Fibroblast of pulmonary artery (primary cell): ENCODE data around the gene DCTN3.

ENCODE experiments used
- DNase-seq: peaks from one replicate; pipeline ENCODE4 v3.0.0-alpha.2; 2010; ENCODE audit warnings: low read depth
- H3K4me3 ChIP-seq: replicated peaks from 2 replicates; pipeline ENCODE4 v1.5.1; 2011; ENCODE audit warnings: low read depth, mild to moderate bottlenecking, control low read depth, low read length, moderate library complexity
- CTCF ChIP-seq: IDR thresholded peaks from 2 replicates; pipeline ENCODE4 v1.5.1; 2011; ENCODE audit warnings: mild to moderate bottlenecking, control low read depth, low read length, inconsistent platforms; ENCODE audit errors: missing control alignments

The DCTN3 gene

GRCh38 chr9:34587271-34587670 is 33.0 kb downstream of the DCTN3 start:
- TF ChIP-seq CTCF, result no peak
- H3K4me3 ChIP-seq, result no peak overlapping the region
- no peak for DNase-seq

GRCh38 chr9:34585946-34586669 is 34.2 kb downstream of the DCTN3 start:
- no peak for TF ChIP-seq CTCF
- no peak for DNase-seq

GRCh38 chr9:34584970-34585369 is 35.3 kb downstream of the DCTN3 start:
- no peak for DNase-seq
- no peak overlapping the region for H3K4me3 ChIP-seq
- TF ChIP-seq CTCF, result no peak

More at GRCh38 chr9:34585946-34586669, 34.2 kb downstream of the DCTN3 start:
- no peak overlapping the region for H3K4me3 ChIP-seq

- no peak for TF ChIP-seq CTCF
- DNase-seq, result no peak
- H3K4me3 ChIP-seq, result no peak overlapping the region
Observed at GRCh38 chr9:34582787-34583186, 37.5 kb downstream of the DCTN3 start.

GRCh38 chr9:34581318-34581717 is 39.0 kb downstream of the DCTN3 start:
- H3K4me3 ChIP-seq, result no peak overlapping the region
- no peak for DNase-seq
- TF ChIP-seq CTCF, result no peak

- no peak for TF ChIP-seq CTCF
- no peak overlapping the region for H3K4me3 ChIP-seq
- no peak for DNase-seq
Observed at GRCh38 chr9:34580358-34580757, 39.9 kb downstream of the DCTN3 start.

GRCh38 chr9:34579808-34580163 is 40.5 kb downstream of the DCTN3 start:
- no peak overlapping the region for H3K4me3 ChIP-seq
- no peak for TF ChIP-seq CTCF
- DNase-seq, result no peak
